Measurements from ENCODE around the gene MAFG.

- TF ChIP-seq, protein P1, sequence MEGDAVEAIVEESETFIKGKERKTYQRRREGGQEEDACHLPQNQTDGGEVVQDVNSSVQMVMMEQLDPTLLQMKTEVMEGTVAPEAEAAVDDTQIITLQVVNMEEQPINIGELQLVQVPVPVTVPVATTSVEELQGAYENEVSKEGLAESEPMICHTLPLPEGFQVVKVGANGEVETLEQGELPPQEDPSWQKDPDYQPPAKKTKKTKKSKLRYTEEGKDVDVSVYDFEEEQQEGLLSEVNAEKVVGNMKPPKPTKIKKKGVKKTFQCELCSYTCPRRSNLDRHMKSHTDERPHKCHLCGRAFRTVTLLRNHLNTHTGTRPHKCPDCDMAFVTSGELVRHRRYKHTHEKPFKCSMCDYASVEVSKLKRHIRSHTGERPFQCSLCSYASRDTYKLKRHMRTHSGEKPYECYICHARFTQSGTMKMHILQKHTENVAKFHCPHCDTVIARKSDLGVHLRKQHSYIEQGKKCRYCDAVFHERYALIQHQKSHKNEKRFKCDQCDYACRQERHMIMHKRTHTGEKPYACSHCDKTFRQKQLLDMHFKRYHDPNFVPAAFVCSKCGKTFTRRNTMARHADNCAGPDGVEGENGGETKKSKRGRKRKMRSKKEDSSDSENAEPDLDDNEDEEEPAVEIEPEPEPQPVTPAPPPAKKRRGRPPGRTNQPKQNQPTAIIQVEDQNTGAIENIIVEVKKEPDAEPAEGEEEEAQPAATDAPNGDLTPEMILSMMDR (IDR thresholded peaks at IDR 0.05; ENCODE audit: insufficient read depth, low read depth, low read length): no peak
- TF ChIP-seq EZH2 (IDR thresholded peaks at IDR 0.05; ENCODE audit: insufficient read depth, low read length): no peak
These were observed 4.0 kb downstream of the MAFG start for GRCh38 chr17:81923302-81924260.

Measured in astrocyte (in vitro differentiated cells and primary cell).